Colonic mucosa (tissue), 4 donors: ENCODE measurements around the gene CRYZ. TPM values are rescaled to one million over a fixed set of nuclear protein-coding genes. Genes with fewer than 3 reads are reported as not detected.

Source experiments
- DNase-seq: peaks from one replicate; pipeline ENCODE4 v3.0.0-alpha.2; 2020
- H3K27ac ChIP-seq: fragments of 200-600 bp; one replicate; pipeline ENCODE4 v1.8.0; 2021
- H3K27me3 ChIP-seq: fragments of 200-600 bp; one replicate; pipeline ENCODE4 v1.8.0; 2021
- H3K36me3 ChIP-seq: fragments of 200-600 bp; one replicate; pipeline ENCODE4 v1.8.0; 2021
- H3K4me1 ChIP-seq: fragments of 200-600 bp; one replicate; pipeline ENCODE4 v1.8.0; 2021; ENCODE audit warnings: mild to moderate bottlenecking
- H3K4me3 ChIP-seq: fragments of 200-600 bp; one replicate; pipeline ENCODE4 v1.8.0; 2021
- H3K9ac ChIP-seq, 2 donors: one replicate each; pipeline ENCODE4 v1.7.0; 2013; ENCODE audit warnings: control low read depth in 2 of 2, low read depth in 2 of 2, low read length in 2 of 2
- H3K9me3 ChIP-seq: fragments of 200-600 bp; one replicate; pipeline ENCODE4 v1.8.0; 2021
- intact Hi-C: fragments of 100-400 bp; cut with DNase I; formaldehyde crosslinking; loops from one replicate; pipeline ENCODE4 v1.14.1; 2022
- total RNA-seq, 2 donors: library from RNA; stranded (reverse); fragmentation: NEBNext Ultra II Directional in 1 of 2; extraction: Animal tissue kit (Norgen Biotek cat#: 25700) in 1 of 2; gene quantifications; one replicate each; pipeline ENCODE4 v1.2.1, GENCODE V29; 2021
- TF ChIP-seq, protein P1 (sequence below): fragments of 200-600 bp; IDR thresholded peaks from one replicate; pipeline ENCODE4 v1.8.0; 2022; ENCODE audit warnings: antibody characterized with exemption, mild to moderate bottlenecking
- donor health status: healthy.
- donor health status: DM: no; HTN: no; CAD: no.
- donor health status: DM: no; HTN: no; CAD: no.

The CRYZ gene
- total RNA-seq, 2 donors from 2014 or later, result 15.7 to 25.8 TPM

DNA sequence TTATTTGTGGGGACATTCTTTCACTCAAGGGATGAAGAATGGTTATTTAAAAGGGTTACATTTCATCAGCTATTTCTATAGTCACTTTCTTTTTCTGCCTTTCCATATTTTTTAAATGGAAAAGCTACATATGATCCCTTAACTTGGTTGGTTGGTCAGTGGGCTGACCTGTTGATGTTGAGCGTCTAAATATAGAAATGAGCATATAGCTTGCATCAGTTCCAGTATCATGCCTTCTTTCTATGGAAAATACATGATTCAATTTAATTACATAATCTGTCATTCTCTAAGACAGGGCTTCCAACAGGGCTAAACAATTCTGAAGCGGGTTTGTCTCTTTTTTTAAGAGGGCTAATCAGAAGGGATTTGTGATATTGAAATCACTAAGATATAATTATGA, 40.7 kb upstream of the CRYZ start:
- no peak overlapping the region for H3K27ac ChIP-seq
- no peaks in the 10 kb centered on the region for H3K27me3 ChIP-seq
- intact Hi-C loops, result loop anchor here (5.0 kb wide), 1 partner anchor 429 kb away; no protein-coding TSS in a partner anchor
- no peaks in the 10 kb centered on the region for H3K9me3 ChIP-seq
- no peak overlapping the region for H3K4me3 ChIP-seq
- TF ChIP-seq, protein P1, sequence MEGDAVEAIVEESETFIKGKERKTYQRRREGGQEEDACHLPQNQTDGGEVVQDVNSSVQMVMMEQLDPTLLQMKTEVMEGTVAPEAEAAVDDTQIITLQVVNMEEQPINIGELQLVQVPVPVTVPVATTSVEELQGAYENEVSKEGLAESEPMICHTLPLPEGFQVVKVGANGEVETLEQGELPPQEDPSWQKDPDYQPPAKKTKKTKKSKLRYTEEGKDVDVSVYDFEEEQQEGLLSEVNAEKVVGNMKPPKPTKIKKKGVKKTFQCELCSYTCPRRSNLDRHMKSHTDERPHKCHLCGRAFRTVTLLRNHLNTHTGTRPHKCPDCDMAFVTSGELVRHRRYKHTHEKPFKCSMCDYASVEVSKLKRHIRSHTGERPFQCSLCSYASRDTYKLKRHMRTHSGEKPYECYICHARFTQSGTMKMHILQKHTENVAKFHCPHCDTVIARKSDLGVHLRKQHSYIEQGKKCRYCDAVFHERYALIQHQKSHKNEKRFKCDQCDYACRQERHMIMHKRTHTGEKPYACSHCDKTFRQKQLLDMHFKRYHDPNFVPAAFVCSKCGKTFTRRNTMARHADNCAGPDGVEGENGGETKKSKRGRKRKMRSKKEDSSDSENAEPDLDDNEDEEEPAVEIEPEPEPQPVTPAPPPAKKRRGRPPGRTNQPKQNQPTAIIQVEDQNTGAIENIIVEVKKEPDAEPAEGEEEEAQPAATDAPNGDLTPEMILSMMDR, result no peak
- H3K9ac ChIP-seq, result no peak overlapping the region
- DNase-seq, result no peak
- no peaks in the 10 kb centered on the region for H3K36me3 ChIP-seq
- H3K4me1 ChIP-seq, result no peaks in the 10 kb centered on the region

DNA sequence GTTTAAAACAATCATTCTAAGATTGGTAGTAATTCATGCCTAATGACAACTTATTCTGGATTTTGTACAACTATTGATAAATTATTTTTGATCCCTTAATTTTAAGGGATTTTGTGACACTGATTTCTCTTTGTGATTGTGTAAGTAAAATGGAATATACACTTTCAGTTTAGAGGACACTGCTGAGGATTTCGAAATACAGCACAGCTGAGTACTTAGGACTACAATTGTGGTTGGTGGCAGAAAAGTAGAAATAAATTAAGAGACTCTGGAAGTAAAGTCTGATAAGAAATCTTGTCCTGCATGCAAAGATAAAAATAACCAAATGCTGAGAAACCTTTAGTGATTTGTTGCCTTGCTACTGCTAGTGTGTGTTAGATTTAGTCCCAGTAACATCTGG, 40.1 kb upstream of the CRYZ start:
- intact Hi-C loops, result loop anchor here (5.0 kb wide), 1 partner anchor 429 kb away; no protein-coding TSS in a partner anchor
- DNase-seq, result no peak
- TF ChIP-seq, protein P1, result no peak
- Histone ChIP-seq H3K27ac (no peak overlapping the region), H3K9ac (no peak overlapping the region), H3K4me1 (no peaks in the 10 kb centered on the region), H3K9me3 (no peaks in the 10 kb centered on the region), H3K36me3 (no peaks in the 10 kb centered on the region), H3K27me3 (no peaks in the 10 kb centered on the region), H3K4me3 (no peak overlapping the region)

DNA sequence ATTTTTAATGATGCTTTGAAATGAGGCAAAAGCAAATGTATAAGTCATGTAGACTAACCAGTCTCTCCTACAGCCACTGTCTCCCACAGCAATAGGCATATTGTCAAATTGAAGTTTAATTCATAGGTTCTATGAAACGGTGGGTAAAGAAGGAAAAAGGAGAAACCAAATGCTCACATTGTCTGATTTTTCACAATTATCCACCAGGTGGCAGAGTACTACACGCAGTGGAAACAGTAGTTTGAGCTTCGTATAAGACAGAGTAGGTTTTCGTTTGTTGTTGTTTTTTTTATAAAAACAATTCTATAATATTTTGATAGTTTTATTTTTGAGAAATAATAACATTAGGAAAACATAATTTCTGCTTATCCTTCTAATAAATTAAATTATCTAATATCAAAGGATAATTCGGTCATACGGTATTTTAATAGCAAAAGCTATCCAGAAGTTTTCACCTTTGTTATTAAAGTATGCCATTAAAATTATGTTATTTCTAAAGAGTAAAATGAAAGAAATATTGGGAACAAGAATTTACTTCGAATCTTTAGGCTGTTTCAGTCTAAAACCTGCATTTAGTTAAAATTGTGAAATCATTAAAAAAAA, 39.2 kb upstream of the CRYZ start:
- H3K36me3 ChIP-seq, result no peaks in the 10 kb centered on the region
- H3K27ac ChIP-seq, result no peak overlapping the region
- no peak overlapping the region for H3K4me3 ChIP-seq
- TF ChIP-seq, protein P1, result peak; percentile 57
- intact Hi-C loops, result loop anchor here (5.0 kb wide), 1 partner anchor 430 kb away; no protein-coding TSS in a partner anchor
- H3K4me1 ChIP-seq, result no peaks in the 10 kb centered on the region
- no peaks in the 10 kb centered on the region for H3K27me3 ChIP-seq
- no peaks in the 10 kb centered on the region for H3K9me3 ChIP-seq
- no peak for DNase-seq
- no peak overlapping the region for H3K9ac ChIP-seq

DNA sequence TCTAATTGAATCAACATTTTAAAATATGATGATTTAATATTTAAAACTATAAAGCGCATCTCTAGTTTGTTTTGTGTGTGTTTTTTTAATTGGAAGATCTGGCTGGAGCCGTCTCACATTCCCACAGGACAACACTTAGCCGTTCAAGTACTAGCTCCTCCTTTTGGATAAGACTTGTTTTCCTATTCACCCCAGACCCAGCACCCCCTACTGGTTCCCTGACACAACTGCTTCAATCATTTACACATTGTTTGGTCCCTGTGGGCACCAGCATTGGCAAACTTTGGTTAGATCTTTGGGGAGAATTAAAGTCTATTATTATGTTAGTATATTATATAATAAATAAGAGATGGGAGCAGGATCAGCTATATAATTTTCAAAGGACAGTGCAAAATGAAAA, 34.6 kb upstream of the CRYZ start:
- H3K27me3 ChIP-seq, result no peaks in the 10 kb centered on the region
- no peak overlapping the region for H3K4me3 ChIP-seq
- H3K27ac ChIP-seq, result no peak overlapping the region
- H3K9ac ChIP-seq, result no peak overlapping the region
- H3K9me3 ChIP-seq, result no peaks in the 10 kb centered on the region
- intact Hi-C loops, result no loop called here
- TF ChIP-seq, protein P1, result no peak
- no peaks in the 10 kb centered on the region for H3K4me1 ChIP-seq
- H3K36me3 ChIP-seq, result no peaks in the 10 kb centered on the region
- no peak for DNase-seq

DNA sequence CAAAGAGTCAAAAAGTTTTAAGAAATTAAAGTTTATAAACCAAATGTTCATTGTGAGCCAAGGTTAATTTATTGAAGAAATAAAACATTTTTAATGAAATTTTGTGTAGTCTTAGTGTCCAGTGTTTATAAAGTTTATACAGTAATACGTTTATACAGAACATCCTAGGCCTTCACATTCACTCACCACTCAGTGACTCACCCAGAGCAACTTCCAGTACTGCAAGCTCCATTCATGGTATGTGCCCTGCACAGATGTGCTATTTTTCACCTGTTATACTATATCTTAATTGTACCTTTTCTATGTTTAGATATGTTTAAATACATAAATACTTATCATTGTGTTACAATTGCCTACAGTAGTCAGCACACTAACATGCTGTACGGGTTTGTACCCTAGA, 33.7 kb upstream of the CRYZ start:
- H3K9ac ChIP-seq, result no peak overlapping the region
- TF ChIP-seq, protein P1, result no peak
- intact Hi-C loops, result no loop called here
- no peaks in the 10 kb centered on the region for H3K27me3 ChIP-seq
- DNase-seq, result no peak
- H3K36me3 ChIP-seq, result no peaks in the 10 kb centered on the region
- no peak overlapping the region for H3K27ac ChIP-seq
- no peaks in the 10 kb centered on the region for H3K9me3 ChIP-seq
- no peaks in the 10 kb centered on the region for H3K4me1 ChIP-seq
- no peak overlapping the region for H3K4me3 ChIP-seq
